SK-N-SH (cell line): ENCODE results near the gene CASP8AP2. TPM values are rescaled to one million over a fixed set of nuclear protein-coding genes. Genes with fewer than 3 reads are reported as not detected.

ENCODE experiments used
- CTCF ChIA-PET: fragments of 300-600, 350-600 bp; formaldehyde crosslinking; extraction: SDS; loops from one replicate; lab custom pipeline; 2021; lab: Yijun Ruan, JAX
- POLR2A ChIA-PET: fragments of 350-600 bp; sonication (Branson Sonifier 250); formaldehyde crosslinking; extraction: SDS; loops from one replicate; lab custom pipeline; 2020; ENCODE audit warnings: antibody characterized with exemption, inconsistent platforms; lab: Yijun Ruan, JAX
- DNase-seq: peaks from one replicate; pipeline ENCODE4 v3.0.0; 2012
- H2AFZ ChIP-seq: fragments of 200-600 bp; sonication (generic); 2 replicates; pipeline ENCODE4 v1.8.1; 2016; ENCODE audit warnings: antibody characterized with exemption, mild to moderate bottlenecking, low read depth
- H3F3A ChIP-seq: fragments of 200-600 bp; sonication (generic); replicated peaks from 2 replicates; pipeline ENCODE3; 2016; ENCODE audit warnings: antibody characterized with exemption, mild to moderate bottlenecking; ENCODE audit not compliant: insufficient read depth
- H3K27ac ChIP-seq, 2 experiments: fragments of 200-500 bp in 1 of 2; fragments of 200-600 bp in 1 of 2; sonication (Bioruptor generic) in 1 of 2; sonication (generic), shearing (Covaris generic) in 1 of 2; 2 replicates each; pipeline versions ENCODE4 v1.5.1 to v1.6.1; 2014 to 2016; ENCODE audit warnings: low read depth in 2 of 2, inconsistent platforms in 1 of 2, low read length in 1 of 2, mild to moderate bottlenecking in 1 of 2, mixed read lengths in 1 of 2
- H3K27me3 ChIP-seq: fragments of 200-600 bp; sonication (generic), shearing (Covaris generic); 2 replicates; pipeline ENCODE4 v1.6.1; 2016; ENCODE audit warnings: mixed run types; ENCODE audit not compliant: insufficient read depth
- H3K36me3 ChIP-seq, 2 experiments: fragments of 200-500 bp in 1 of 2; fragments of 200-600 bp in 1 of 2; sonication (Bioruptor generic) in 1 of 2; sonication (generic) in 1 of 2; replicated peaks in 1 of 2; 2 replicates each; pipeline versions ENCODE3 to v1.5.1; 2014 to 2016; ENCODE audit warnings: low read length in 1 of 2, mild to moderate bottlenecking in 1 of 2; ENCODE audit not compliant: insufficient read depth in 2 of 2, control insufficient read depth in 1 of 2
- H3K4me1 ChIP-seq, 2 experiments: fragments of 200-500 bp in 1 of 2; fragments of 200-600 bp in 1 of 2; sonication (Bioruptor generic) in 1 of 2; sonication (generic), shearing (Covaris generic) in 1 of 2; 2 replicates each; pipeline versions ENCODE4 v1.5.1 to v1.6.1; 2014 to 2016; ENCODE audit warnings: low read depth in 1 of 2, low read length in 1 of 2, mixed run types in 1 of 2; ENCODE audit not compliant: insufficient read depth in 2 of 2, control insufficient read depth in 1 of 2
- H3K4me2 ChIP-seq: fragments of 200-600 bp; sonication (generic), shearing (Covaris generic); 2 replicates; pipeline ENCODE4 v1.6.1; 2017; ENCODE audit warnings: mixed run types
- H3K4me3 ChIP-seq, 2 experiments: fragments of 200-500 bp in 1 of 2; fragments of 200-600 bp in 1 of 2; sonication (Bioruptor generic) in 1 of 2; sonication (generic), shearing (Covaris generic) in 1 of 2; 2 replicates each; pipeline versions ENCODE4 v1.5.1 to v1.8.1; 2014 to 2016; ENCODE audit warnings: low read depth in 2 of 2, inconsistent platforms in 1 of 2, low read length in 1 of 2, mild to moderate bottlenecking in 1 of 2, mixed read lengths in 1 of 2, moderate library complexity in 1 of 2
- H3K79me2 ChIP-seq: fragments of 200-600 bp; sonication (generic); 2 replicates; pipeline ENCODE4 v1.8.1; 2017; ENCODE audit warnings: mild to moderate bottlenecking; ENCODE audit not compliant: insufficient read depth
- H3K9ac ChIP-seq: fragments of 200-600 bp; sonication (generic); 2 replicates; pipeline ENCODE4 v1.6.1; 2017; ENCODE audit warnings: mixed run types
- H3K9me2 ChIP-seq: fragments of 200-600 bp; sonication (generic); 2 replicates; pipeline ENCODE4 v1.6.1; 2017; ENCODE audit warnings: mixed run types
- H3K9me3 ChIP-seq: fragments of 200-600 bp; sonication (generic); 2 replicates; pipeline ENCODE4 v1.6.1; 2017; ENCODE audit warnings: mixed run types, mild to moderate bottlenecking, moderate library complexity
- H4K20me1 ChIP-seq: fragments of 200-600 bp; sonication (generic); 2 replicates; pipeline ENCODE4 v1.6.1; 2017; ENCODE audit warnings: mild to moderate bottlenecking, mixed run types; ENCODE audit not compliant: insufficient read depth
- CHD2 ChIP-seq: fragments of 150-350 bp; IDR thresholded peaks from 2 replicates; pipeline ENCODE4 v1.6.1; 2018; ENCODE audit warnings: low read length; ENCODE audit not compliant: partially characterized antibody
- ELF1 ChIP-seq: IDR thresholded peaks from 2 replicates; pipeline ENCODE4 v1.4.0; 2012
- EP300 ChIP-seq, 2 experiments: IDR thresholded peaks; 2 replicates each; pipeline versions ENCODE4 v1.4.0 to v1.6.1; 2012; ENCODE audit warnings: borderline replicate concordance in 1 of 2, low read depth in 1 of 2, low read length in 1 of 2
- EZH2phosphoT487 ChIP-seq: fragments of 200-600 bp; sonication (generic); IDR thresholded peaks from 2 replicates; pipeline ENCODE4 v1.6.1; 2017; ENCODE audit warnings: low read depth, mixed run types, mild to moderate bottlenecking, antibody characterized with exemption, moderate library complexity, borderline replicate concordance
- FOXJ3 ChIP-seq: sonication (generic); formaldehyde crosslinking; IDR thresholded peaks from 2 replicates; pipeline ENCODE4 v1.5.1; 2020; ENCODE audit warnings: mild to moderate bottlenecking, missing genetic modification reagents
- FOXM1 ChIP-seq: IDR thresholded peaks from 2 replicates; pipeline ENCODE4 v1.4.0; 2012; ENCODE audit warnings: low read depth, mild to moderate bottlenecking
- GABPA ChIP-seq: IDR thresholded peaks from 2 replicates; pipeline ENCODE4 v1.4.0; 2012; ENCODE audit warnings: low read depth, mild to moderate bottlenecking
- JUND ChIP-seq: IDR thresholded peaks from 2 replicates; pipeline ENCODE4 v1.4.0; 2012
- MEF2A ChIP-seq: IDR thresholded peaks from 2 replicates; pipeline ENCODE4 v1.4.0; 2012; ENCODE audit warnings: low read depth, borderline replicate concordance
- MXI1 ChIP-seq: IDR thresholded peaks from 2 replicates; pipeline ENCODE4 v1.6.1; 2012; ENCODE audit warnings: mild to moderate bottlenecking, low read depth, low read length, improper control_type of control experiment
- NRF1 ChIP-seq: IDR thresholded peaks from 2 replicates; pipeline ENCODE4 v1.6.1; 2012; ENCODE audit warnings: low read depth, mild to moderate bottlenecking, low read length
- PBX3 ChIP-seq: IDR thresholded peaks from 2 replicates; pipeline ENCODE4; 2012
- RAD21 ChIP-seq: IDR thresholded peaks from 2 replicates; pipeline ENCODE4 v1.6.1; 2012; ENCODE audit warnings: mild to moderate bottlenecking, low read length
- RCOR1 ChIP-seq: fragments of 150-350 bp; IDR thresholded peaks from 2 replicates; pipeline ENCODE4 v1.6.1; 2017; ENCODE audit warnings: antibody characterized with exemption, low read length
- REST ChIP-seq: IDR thresholded peaks from 2 replicates; pipeline ENCODE4 v1.6.1; 2012; ENCODE audit warnings: mild to moderate bottlenecking, low read depth, low read length, moderate library complexity
- RXRA ChIP-seq: IDR thresholded peaks from 2 replicates; pipeline ENCODE4 v1.4.0; 2012; ENCODE audit warnings: low read depth, mild to moderate bottlenecking, borderline replicate concordance
- SMC3 ChIP-seq: IDR thresholded peaks from 2 replicates; pipeline ENCODE4 v1.6.1; 2012; ENCODE audit warnings: low read depth, low read length, improper control_type of control experiment
- USF2 ChIP-seq: fragments of 150-350 bp; IDR thresholded peaks from 2 replicates; pipeline ENCODE4 v1.6.1; 2017; ENCODE audit warnings: antibody characterized with exemption, low read length, low read depth, borderline replicate concordance
- YY1 ChIP-seq: IDR thresholded peaks from 2 replicates; pipeline ENCODE4 v1.4.0; 2012; ENCODE audit warnings: low read depth, mild to moderate bottlenecking
- WGBS: methylation state at CpG from one replicate; pipeline ENCODE4 v1.1.6; 2017; ENCODE audit warnings: low lambda C conversion rate; 5-methylcytosine and 5-hydroxymethylcytosine counted together
- polyA plus RNA-seq, 3 experiments: library from polyadenylated mRNA; depleted of rRNA; stranded (reverse); fragments of >200 nt; gene quantifications; 2 replicates each; pipeline ENCODE4 v1.2.3, GENCODE V29; 2012

The CASP8AP2 gene
- polyA plus RNA-seq, 1 of the 3 experiments (the other 2 are of a cell fraction): 2.8 TPM

GRCh38 chr6:89873721-89874120 lies 44.0 kb downstream of the CASP8AP2 start:
- H3K4me1 ChIP-seq: no peaks in the 10 kb centered on the region
- H3F3A ChIP-seq: peaks cover 3% of the 10 kb centered on the region
- H3K9ac ChIP-seq: no peak overlapping the region
- ChIA-PET POLR2A (no interaction called here), CTCF (interaction anchor here (1.0 kb wide), 1 partner anchor 66 kb away, joined by 3 read pairs; no protein-coding TSS in a partner anchor)
- H3K27me3 ChIP-seq: no peaks in the 10 kb centered on the region
- H3K27ac ChIP-seq: no peak overlapping the region
- no peaks in the 10 kb centered on the region for H3K9me3 ChIP-seq
- H4K20me1 ChIP-seq: no peaks in the 10 kb centered on the region
- no peak for DNase-seq
- no peak overlapping the region for H2AFZ ChIP-seq
- no peak overlapping the region for H3K4me3 ChIP-seq
- TF ChIP-seq GABPA (no peak), PBX3 (no peak), JUND (no peak), USF2 (no peak), RCOR1 (no peak), SMC3 (no peak), YY1 (no peak), ELF1 (no peak), NRF1 (no peak), RAD21 (no peak), MEF2A (no peak), FOXJ3 (CRISPR knock-in tag) (no peak), EP300 (IDR thresholded peaks at IDR 0.05; ENCODE audit: borderline replicate concordance in 1 of 2, low read depth in 1 of 2, low read length in 1 of 2) (no peak), RXRA (no peak)
- no peak overlapping the region for H3K4me2 ChIP-seq
- no peaks in the 10 kb centered on the region for H3K79me2 ChIP-seq
- peaks cover 6 to 16% of the 10 kb centered on the region in 2 experiments for H3K36me3 ChIP-seq
- H3K9me2 ChIP-seq: no peaks in the 10 kb centered on the region

GRCh38 chr6:89874438-89874837 lies 44.8 kb downstream of the CASP8AP2 start:
- no peak overlapping the region for H3K9ac ChIP-seq
- H3K9me3 ChIP-seq: no peaks in the 10 kb centered on the region
- H3K4me1 ChIP-seq: no peaks in the 10 kb centered on the region
- no peak overlapping the region for H3K27ac ChIP-seq
- peaks cover 3% of the 10 kb centered on the region for H3F3A ChIP-seq
- H3K4me3 ChIP-seq: no peak overlapping the region
- H4K20me1 ChIP-seq: no peaks in the 10 kb centered on the region
- H3K4me2 ChIP-seq: no peak overlapping the region
- TF ChIP-seq JUND (no peak), FOXM1 (no peak), CHD2 (no peak), REST (no peak), YY1 (no peak), EZH2phosphoT487 (no peak), MXI1 (no peak), GABPA (no peak)
- H3K27me3 ChIP-seq: no peaks in the 10 kb centered on the region
- ChIA-PET CTCF (no interaction called here), POLR2A (no interaction called here)
- no peak for DNase-seq
- H2AFZ ChIP-seq: no peak overlapping the region
- 92% methylated on average over 3 of the region's 3 CpGs for WGBS
- H3K9me2 ChIP-seq: no peaks in the 10 kb centered on the region
- no peaks in the 10 kb centered on the region for H3K79me2 ChIP-seq
- peaks cover 6 to 16% of the 10 kb centered on the region in 2 experiments for H3K36me3 ChIP-seq
